Lung (tissue), 12 donors: ENCODE data around the gene DMRT1. TPM values are rescaled to one million over a fixed set of nuclear protein-coding genes. Genes with fewer than 3 reads are reported as not detected.

Source experiments
- ATAC-seq: fragments of 200-7000 bp; cut with Tn5 transposase; one replicate; pipeline ENCODE4 v1.9.1; 2020; ENCODE audit warnings: moderate number of reproducible peaks; ENCODE audit not compliant: insufficient read depth, low FRiP score
- DNase-seq, 3 donors: peaks; one replicate each; pipeline ENCODE4 v3.0.0-alpha.2; 2013 to 2017
- H3K27ac ChIP-seq, 2 donors: one replicate each; pipeline ENCODE4 v1.5.1; 2013; ENCODE audit warnings: mild to moderate bottlenecking in 2 of 2, moderate library complexity in 2 of 2, control low read depth in 1 of 2, inconsistent platforms in 1 of 2, low read depth in 1 of 2, low read length in 1 of 2
- H3K27me3 ChIP-seq, 3 donors: one replicate each; pipeline ENCODE4 v1.5.1; 2013; ENCODE audit warnings: low read length in 2 of 3; ENCODE audit not compliant: control insufficient read depth in 3 of 3, insufficient read depth in 3 of 3
- H3K36me3 ChIP-seq, 4 donors: one replicate each; pipeline ENCODE4 v1.5.1; 2013; ENCODE audit warnings: low read length in 4 of 4, mild to moderate bottlenecking in 1 of 4, moderate library complexity in 1 of 4; ENCODE audit not compliant: control insufficient read depth in 4 of 4, insufficient read depth in 4 of 4
- H3K4me1 ChIP-seq, 5 donors: one replicate each; pipeline ENCODE4 v1.5.1; 2013; ENCODE audit warnings: low read length in 5 of 5, mild to moderate bottlenecking in 2 of 5, moderate library complexity in 1 of 5; ENCODE audit not compliant: control insufficient read depth in 5 of 5, insufficient read depth in 5 of 5
- H3K4me3 ChIP-seq: one replicate; pipeline ENCODE4 v1.5.1; 2013; ENCODE audit warnings: mild to moderate bottlenecking, control low read depth, moderate library complexity
- H3K9ac ChIP-seq, 2 donors: one replicate each; pipeline ENCODE4 v1.5.1; 2013; ENCODE audit warnings: low read length in 2 of 2, control low read depth in 1 of 2; ENCODE audit not compliant: insufficient read depth in 1 of 2
- H3K9me3 ChIP-seq, 4 donors: one replicate each; pipeline ENCODE4 v1.5.1; 2013; ENCODE audit warnings: low read length in 3 of 4, mild to moderate bottlenecking in 1 of 4, moderate library complexity in 1 of 4; ENCODE audit not compliant: control insufficient read depth in 4 of 4, insufficient read depth in 3 of 4
- CTCF ChIP-seq: IDR thresholded peaks from 2 replicates; pipeline ENCODE4 v1.5.1; 2012; ENCODE audit warnings: mild to moderate bottlenecking; ENCODE audit errors: control extremely low read depth, extremely low read depth
- WGBS, 2 donors: extraction: QIAGEN DNeasy Blood & Tissue Kit; methylation state at CpG; one replicate each; pipeline ENCODE4 v1.1.7; 2013; 5-methylcytosine and 5-hydroxymethylcytosine counted together
- polyA plus RNA-seq, 2 donors: library from polyadenylated mRNA; stranded (reverse); fragments of 200-250 nt; gene quantifications; one replicate each; pipeline ENCODE4 v1.2.1, GENCODE V29; 2013
- total RNA-seq, 2 donors: library from RNA; depleted of rRNA in 1 of 2; stranded (reverse); fragments of >200 nt in 1 of 2; gene quantifications; one replicate each; pipeline ENCODE4 v1.2.1, GENCODE V29; 2014 to 2021
- donor health status: control.
- donor health status: control.
- donor health status: Bipolar disorder and iron deficiency.
- donor health status: healthy.
- donor health status: DM: yes; HTN: yes; CAD: no.

DMRT1 gene
- total and polyA plus RNA-seq, 4 donors: not detected

- WGBS, 2 donors: 10 to 13% methylated on average over 24 of the region's 24 CpGs
- Histone ChIP-seq H3K27me3 (peaks cover 40 to 92% (median 82%) of the 10 kb centered on the region in 3 donors), H3K9me3 (peaks cover 0 to 24% (median 0%) of the 10 kb centered on the region in 4 donors), H3K27ac (no peak overlapping the region), H3K4me1 (peaks cover 0 to 30% (median 0%) of the 10 kb centered on the region in 5 donors), H3K4me3 (no peak overlapping the region), H3K36me3 (no peaks in the 10 kb centered on the region), H3K9ac (no peak overlapping the region)
- no peak for DNase-seq
- TF ChIP-seq CTCF: no peak
- ATAC-seq: no peak
Measured at GRCh38 chr9:974996-975739, 133.7 kb downstream of the DMRT1 start.

DNA sequence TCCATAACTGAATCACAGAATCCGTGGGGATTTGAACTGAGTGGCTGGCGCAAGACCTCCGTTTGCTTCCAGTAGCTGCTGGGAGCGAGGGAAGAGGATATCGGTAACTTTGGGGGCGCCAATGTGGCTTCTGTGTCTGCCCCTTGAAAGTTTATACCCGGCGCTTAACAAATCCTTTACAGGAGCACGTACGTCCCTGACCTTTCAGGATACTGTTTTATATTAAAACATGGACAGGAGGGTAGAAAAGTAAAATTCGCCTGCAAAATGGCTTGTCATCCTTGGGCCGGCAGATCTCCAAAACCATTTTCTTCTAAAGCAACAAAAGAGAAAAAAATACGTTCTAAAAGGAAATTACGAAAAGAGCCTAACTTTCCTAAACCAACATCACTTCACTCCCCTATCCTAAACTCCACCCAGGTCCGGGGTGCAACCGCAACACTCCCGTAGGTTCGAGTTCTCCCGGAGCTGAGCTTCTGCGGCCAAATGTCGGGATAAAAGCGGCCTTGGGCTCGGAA, 134.3 kb downstream of the DMRT1 start:
- DNase-seq: no peak
- Histone ChIP-seq H3K27ac (no peak overlapping the region), H3K4me1 (peaks cover 0 to 28% (median 0%) of the 10 kb centered on the region in 5 donors), H3K9ac (no peak overlapping the region), H3K36me3 (no peaks in the 10 kb centered on the region), H3K9me3 (peaks cover 0 to 19% (median 0%) of the 10 kb centered on the region in 4 donors), H3K4me3 (no peak overlapping the region), H3K27me3 (peaks cover 39 to 92% (median 82%) of the 10 kb centered on the region in 3 donors)
- 7 to 9% methylated on average over 22 to 23 of the region's 23 CpGs for WGBS, 2 donors
- no peak for ATAC-seq
- TF ChIP-seq CTCF: no peak

DNA sequence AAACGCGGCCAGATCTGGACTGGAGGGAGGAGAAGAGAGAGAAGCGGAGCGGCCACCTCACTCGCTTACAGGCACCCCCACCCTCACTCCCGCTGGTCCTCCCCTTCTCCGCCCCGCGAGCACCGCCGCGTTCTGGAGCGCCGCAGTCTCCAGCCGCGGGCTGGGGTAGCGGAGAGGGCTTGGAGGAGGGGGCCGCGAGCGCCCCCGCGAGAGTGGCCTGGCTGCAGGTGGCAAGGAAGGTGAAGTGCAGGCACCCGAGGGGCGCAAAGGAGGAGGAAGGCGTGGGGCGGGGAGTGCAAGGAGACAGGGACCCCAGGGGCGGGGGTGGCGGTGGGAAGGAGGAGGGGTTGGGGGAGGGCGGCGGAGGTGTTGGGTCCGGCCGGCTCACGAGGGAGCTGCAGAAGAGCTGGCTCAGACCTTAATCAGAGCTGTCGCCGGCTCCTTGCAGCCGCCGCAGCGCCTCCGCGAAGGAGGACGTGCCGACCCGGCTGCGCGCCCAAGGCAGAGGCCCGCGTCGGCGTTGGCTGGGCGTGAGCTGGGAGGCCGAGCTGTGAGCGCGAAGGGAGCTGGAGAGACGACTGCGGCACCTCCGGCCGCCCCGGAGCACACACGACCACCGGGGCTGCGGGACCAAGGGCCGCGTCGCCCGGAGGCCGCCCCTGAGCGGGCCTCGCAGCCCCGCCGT, 134.9 kb downstream of the DMRT1 start, which contains the start of gene DMRT3:
Gene DMRT3 (plus strand): TSS at position 398 of the 685 bp plus-strand sequence. CDS start 347 bp downstream, outside the sequence.
- DNase-seq: peak in 2 of 3 donors; percentile 46 to 57

More for the DNA sequence above, 134.9 kb downstream of the DMRT1 start, which contains the start of gene DMRT3:
- Histone ChIP-seq H3K36me3 (no peaks in the 10 kb centered on the region), H3K9me3 (peaks cover 0 to 19% (median 0%) of the 10 kb centered on the region in 4 donors), H3K27me3 (peaks cover 37 to 92% (median 82%) of the 10 kb centered on the region in 3 donors), H3K4me1 (peaks cover 0 to 26% (median 0%) of the 10 kb centered on the region in 5 donors), H3K9ac (no peak within 1 kb of the TSS), H3K4me3 (peak within 1 kb of the TSS; percentile 10), H3K27ac (no peak within 1 kb of the TSS)
- TF ChIP-seq CTCF: no peak
- ATAC-seq: no peak
- WGBS, 2 donors: 1 to 3% methylated on average over 52 to 70 of the region's 70 CpGs
